PC-9 (cell line): ENCODE measurements around the gene RHOF. TPM values are rescaled to one million over a fixed set of nuclear protein-coding genes. Genes with fewer than 3 reads are reported as not detected.

Source experiments
- BruUV-seq: library from RNA; stranded (reverse); fragments of 400-500 nt; replicated peaks from 2 replicates; lab custom pipeline; 2021; lab: Mats Ljungman, UMichigan
- CTCF ChIA-PET: fragments of 300-600 bp; sonication (Branson Sonifier 250); formaldehyde crosslinking; loops from one replicate; lab custom pipeline; 2022; ENCODE audit warnings: antibody characterized with exemption; lab: Charles Lee
- POLR2A ChIA-PET: fragments of 300-600 bp; sonication (Branson Sonifier 250); formaldehyde crosslinking; loops from one replicate; lab custom pipeline; 2022; ENCODE audit warnings: antibody characterized with exemption; ENCODE audit not compliant: unreplicated experiment; lab: Charles Lee
- DNase-seq, 2 experiments: peaks; one replicate each; pipeline versions ENCODE4 v3.0.0 to v3.0.0-alpha.2; 2015 to 2022; ENCODE audit warnings: mixed read lengths in 1 of 2
- H2AFZ ChIP-seq: fragments of 200-600 bp; sonication (generic); 2 replicates; pipeline ENCODE4 v1.8.1; 2017; ENCODE audit warnings: antibody characterized with exemption
- H3F3A ChIP-seq: fragments of 200-600 bp; sonication (generic); 2 replicates; pipeline ENCODE4 v1.8.1; 2017; ENCODE audit warnings: antibody characterized with exemption, mild to moderate bottlenecking, low read depth; ENCODE audit not compliant: insufficient read depth
- H3K27ac ChIP-seq: fragments of 200-600 bp; sonication (generic); 2 replicates; pipeline ENCODE4 v1.6.1; 2016; ENCODE audit warnings: mixed run types
- H3K27me3 ChIP-seq: fragments of 200-600 bp; sonication (generic); 2 replicates; pipeline ENCODE4 v1.6.1; 2016; ENCODE audit warnings: low read depth, mixed run types; ENCODE audit not compliant: insufficient read depth
- H3K36me3 ChIP-seq: fragments of 200-600 bp; sonication (generic); 2 replicates; pipeline ENCODE4 v1.6.1; 2016; ENCODE audit warnings: low read depth, mixed run types
- H3K4me1 ChIP-seq: fragments of 200-600 bp; sonication (generic); replicated peaks from 2 replicates; pipeline ENCODE4 v1.6.1; 2016; ENCODE audit warnings: mixed run types; ENCODE audit not compliant: insufficient read depth
- H3K4me2 ChIP-seq: fragments of 200-600 bp; sonication (generic); 2 replicates; pipeline ENCODE4 v1.6.1; 2017; ENCODE audit warnings: mixed run types
- H3K4me3 ChIP-seq: fragments of 200-600 bp; sonication (generic); 2 replicates; pipeline ENCODE4 v1.6.1; 2016; ENCODE audit warnings: mixed run types
- H3K79me2 ChIP-seq: fragments of 200-600 bp; sonication (generic); 2 replicates; pipeline ENCODE4 v1.6.1; 2017; ENCODE audit warnings: low read depth, mixed run types
- H3K9me2 ChIP-seq: fragments of 200-600 bp; sonication (generic); 2 replicates; pipeline ENCODE4 v1.8.1; 2017; ENCODE audit warnings: mild to moderate bottlenecking; ENCODE audit not compliant: insufficient read depth
- H3K9me3 ChIP-seq: fragments of 200-600 bp; sonication (generic); 2 replicates; pipeline ENCODE4 v1.8.1; 2016; ENCODE audit warnings: low read depth; ENCODE audit not compliant: insufficient read depth
- H4K20me1 ChIP-seq: fragments of 200-600 bp; sonication (generic); 2 replicates; pipeline ENCODE4 v1.8.1; 2017; ENCODE audit not compliant: insufficient read depth
- EZH2 ChIP-seq: fragments of 200-600 bp; sonication (generic); IDR thresholded peaks from 2 replicates; pipeline ENCODE4 v1.8.0; 2017; ENCODE audit warnings: antibody characterized with exemption, low read depth
- intact Hi-C: fragments of 100-400 bp; cut with micrococcal nuclease; formaldehyde crosslinking; loops from one replicate; pipeline ENCODE4 v1.10.0; 2022; ENCODE audit not compliant: unreplicated experiment
- total RNA-seq: library from RNA; stranded (reverse); gene quantifications from 2 replicates; pipeline ENCODE4 v1.2.3, GENCODE V29; 2021
- TF ChIP-seq, protein P1 (sequence below): fragments of 200-600 bp; sonication (generic); conservative IDR thresholded peaks from 2 replicates; pipeline ENCODE4 v1.6.1; 2017; ENCODE audit warnings: mixed run types, antibody characterized with exemption, mild to moderate bottlenecking, moderate library complexity

The RHOF gene
- total RNA-seq, 1 experiment from 2014 or later, result 179 TPM

DNA sequence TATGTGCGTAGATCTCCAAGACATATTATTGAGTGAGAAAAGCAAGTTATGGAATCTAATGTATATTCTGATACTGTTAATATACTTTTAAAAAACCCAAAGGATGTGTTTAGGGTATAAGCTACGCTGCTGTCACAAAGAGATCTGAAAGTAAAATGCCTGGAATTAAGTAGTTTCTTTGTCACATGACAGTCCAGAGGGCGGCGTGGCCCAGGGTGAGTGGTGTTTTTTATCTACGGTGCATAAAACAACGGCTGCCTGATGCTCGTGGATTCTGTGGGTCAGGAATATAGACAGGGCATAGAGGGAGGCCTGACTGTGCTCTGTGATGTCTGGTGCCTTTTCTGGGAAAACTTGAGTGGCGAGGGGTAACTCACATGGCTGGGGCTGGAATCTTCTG is 59.6 kb downstream of the RHOF start:
- no peaks in the 10 kb centered on the region for H3K4me1 ChIP-seq
- POLR2A ChIA-PET, result no interaction called here
- H3K79me2 ChIP-seq, result no peaks in the 10 kb centered on the region
- no peaks in the 10 kb centered on the region for H3F3A ChIP-seq
- DNase-seq, result no peak
- no peak overlapping the region for H2AFZ ChIP-seq
- intact Hi-C loops, result no loop called here
- TF ChIP-seq, protein P1, sequence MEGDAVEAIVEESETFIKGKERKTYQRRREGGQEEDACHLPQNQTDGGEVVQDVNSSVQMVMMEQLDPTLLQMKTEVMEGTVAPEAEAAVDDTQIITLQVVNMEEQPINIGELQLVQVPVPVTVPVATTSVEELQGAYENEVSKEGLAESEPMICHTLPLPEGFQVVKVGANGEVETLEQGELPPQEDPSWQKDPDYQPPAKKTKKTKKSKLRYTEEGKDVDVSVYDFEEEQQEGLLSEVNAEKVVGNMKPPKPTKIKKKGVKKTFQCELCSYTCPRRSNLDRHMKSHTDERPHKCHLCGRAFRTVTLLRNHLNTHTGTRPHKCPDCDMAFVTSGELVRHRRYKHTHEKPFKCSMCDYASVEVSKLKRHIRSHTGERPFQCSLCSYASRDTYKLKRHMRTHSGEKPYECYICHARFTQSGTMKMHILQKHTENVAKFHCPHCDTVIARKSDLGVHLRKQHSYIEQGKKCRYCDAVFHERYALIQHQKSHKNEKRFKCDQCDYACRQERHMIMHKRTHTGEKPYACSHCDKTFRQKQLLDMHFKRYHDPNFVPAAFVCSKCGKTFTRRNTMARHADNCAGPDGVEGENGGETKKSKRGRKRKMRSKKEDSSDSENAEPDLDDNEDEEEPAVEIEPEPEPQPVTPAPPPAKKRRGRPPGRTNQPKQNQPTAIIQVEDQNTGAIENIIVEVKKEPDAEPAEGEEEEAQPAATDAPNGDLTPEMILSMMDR, result no peak
- no peak for TF ChIP-seq EZH2
- no peak overlapping the region for H3K4me3 ChIP-seq
- H3K36me3 ChIP-seq, result no peaks in the 10 kb centered on the region
- H3K27ac ChIP-seq, result no peak overlapping the region
- no peaks in the 10 kb centered on the region for H3K27me3 ChIP-seq
- no peak overlapping the region for H3K4me2 ChIP-seq
- BruUV-seq, result no TSS peak
- CTCF ChIA-PET, result no interaction called here
- no peaks in the 10 kb centered on the region for H3K9me3 ChIP-seq
- no peaks in the 10 kb centered on the region for H3K9me2 ChIP-seq
- no peaks in the 10 kb centered on the region for H4K20me1 ChIP-seq

DNA sequence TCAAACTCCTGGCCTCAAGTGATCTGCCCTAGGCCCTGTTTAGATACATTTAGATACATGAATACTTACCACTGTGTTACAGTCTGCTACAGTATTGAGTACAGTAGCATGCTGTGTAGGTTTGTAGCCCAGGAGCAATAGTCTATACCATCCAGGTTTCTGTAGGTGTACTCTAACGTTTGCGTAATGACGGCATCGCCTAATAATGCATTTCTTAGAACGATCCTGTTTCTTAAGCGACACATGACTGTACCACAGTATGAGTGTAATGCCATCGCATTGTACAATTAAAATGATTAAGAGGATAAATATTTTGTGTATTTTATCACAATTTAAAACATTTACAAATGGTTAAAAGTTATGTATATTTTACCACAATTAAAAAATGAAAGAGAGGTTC is 62.0 kb downstream of the RHOF start:
- H3K9me3 ChIP-seq, result no peaks in the 10 kb centered on the region
- ChIA-PET CTCF (no interaction called here), POLR2A (no interaction called here)
- no peak for DNase-seq
- H2AFZ ChIP-seq, result no peak overlapping the region
- no peaks in the 10 kb centered on the region for H3K27me3 ChIP-seq
- no peaks in the 10 kb centered on the region for H3K9me2 ChIP-seq
- no peak overlapping the region for H3K4me3 ChIP-seq
- H3K4me1 ChIP-seq, result no peaks in the 10 kb centered on the region
- no peak overlapping the region for H3K27ac ChIP-seq
- TF ChIP-seq EZH2, result no peak
- TF ChIP-seq, protein P1, result no peak
- H3K36me3 ChIP-seq, result no peaks in the 10 kb centered on the region
- H3F3A ChIP-seq, result no peaks in the 10 kb centered on the region
- intact Hi-C loops, result no loop called here
- H3K79me2 ChIP-seq, result no peaks in the 10 kb centered on the region
- H4K20me1 ChIP-seq, result no peaks in the 10 kb centered on the region
- H3K4me2 ChIP-seq, result no peak overlapping the region
- BruUV-seq, result no TSS peak

DNA sequence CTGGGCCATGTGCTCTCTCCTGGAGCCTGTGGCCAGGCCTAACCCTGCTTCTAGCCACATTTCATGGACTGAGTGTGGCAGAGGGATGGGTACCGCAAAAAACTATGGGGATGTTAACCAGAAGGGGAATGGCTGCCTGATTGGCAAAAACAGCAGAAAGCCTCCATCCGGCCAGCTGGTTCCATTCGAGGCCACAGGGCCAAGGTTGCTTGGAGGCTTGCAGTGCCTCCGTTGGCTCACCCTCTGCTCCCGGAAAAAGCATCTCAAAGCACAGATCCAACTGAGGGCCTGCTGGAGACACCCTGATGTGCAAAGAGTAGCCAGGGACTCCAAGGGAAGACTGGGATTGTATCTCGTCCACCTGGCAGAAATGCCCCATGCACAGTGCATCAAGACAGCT is 64.5 kb downstream of the RHOF start:
- no TSS peak for BruUV-seq
- H3K27ac ChIP-seq, result no peak overlapping the region
- H3K27me3 ChIP-seq, result no peaks in the 10 kb centered on the region
- no peaks in the 10 kb centered on the region for H3K36me3 ChIP-seq
- TF ChIP-seq, protein P1, result no peak
- no peak for TF ChIP-seq EZH2
- H3K79me2 ChIP-seq, result no peaks in the 10 kb centered on the region
- no peak overlapping the region for H2AFZ ChIP-seq
- DNase-seq, result no peak
- ChIA-PET CTCF (no interaction called here), POLR2A (no interaction called here)
- no peaks in the 10 kb centered on the region for H3K9me3 ChIP-seq
- H3K4me2 ChIP-seq, result no peak overlapping the region
- intact Hi-C loops, result no loop called here
- H3K4me1 ChIP-seq, result no peaks in the 10 kb centered on the region
- no peaks in the 10 kb centered on the region for H3F3A ChIP-seq
- H3K4me3 ChIP-seq, result no peak overlapping the region
- no peaks in the 10 kb centered on the region for H3K9me2 ChIP-seq
- no peaks in the 10 kb centered on the region; the same call in 1 of the 2 replicates for H4K20me1 ChIP-seq

Other genes with a start within 250 kb of the RHOF start
- gene KDM2B, start 212.7 kb downstream of the RHOF start, total RNA-seq, result 43.6 and 45.1 TPM in 2 replicates
- gene ORAI1, start 167.2 kb downstream of the RHOF start, total RNA-seq, result 25.6 and 28.1 TPM in 2 replicates
- 1.8 and 2.9 TPM in 2 replicates for gene MORN3, start 124.0 kb downstream of the RHOF start, total RNA-seq
- gene TMEM120B, start 80.9 kb downstream of the RHOF start, total RNA-seq, result 10.3 and 12.4 TPM in 2 replicates
- gene SETD1B, start 10.3 kb upstream of the RHOF start, total RNA-seq, result 16.4 and 22.6 TPM in 2 replicates
- 0.35 and 0.92 TPM in 2 replicates for gene HPD, start 65.2 kb upstream of the RHOF start, total RNA-seq
- gene PSMD9, start 95.1 kb upstream of the RHOF start, total RNA-seq, result 64.8 and 76.6 TPM in 2 replicates
- 3.7 and 4.3 TPM in 2 replicates for gene CFAP251, start 124.9 kb upstream of the RHOF start, total RNA-seq
- gene BCL7A, start 228.2 kb upstream of the RHOF start, total RNA-seq, result 6.3 and 6.6 TPM in 2 replicates